Measurements from ENCODE around the gene FAM78A.

FAM78A gene

GRCh38 chr9:131299961-131300347, 23.6 kb upstream of the FAM78A start:
- H3K9me3 ChIP-seq (ENCODE audit: control insufficient read depth, insufficient read depth, low read length): no peaks in the 10 kb centered on the region
- H3K4me1 ChIP-seq (ENCODE audit: control insufficient read depth, insufficient read depth, low read length): 0 out of 2 replicates have a peak, but pooled peaks cover 2% of the 10 kb centered on the region
- no peak overlapping the region for H3K9ac ChIP-seq (ENCODE audit: low read depth, low read length)
- H3K27me3 ChIP-seq (ENCODE audit: control insufficient read depth, insufficient read depth, low read length): no peaks in the 10 kb centered on the region
- H3K27ac ChIP-seq (ENCODE audit: low read depth, low read length): no peak overlapping the region
- no peaks in the 10 kb centered on the region for H3K36me3 ChIP-seq (ENCODE audit: control insufficient read depth, insufficient read depth, low read length)
- no peak overlapping the region for H3K4me3 ChIP-seq (ENCODE audit: low read depth, low read length)

GRCh38 chr9:131299346-131299960, 23.1 kb upstream of the FAM78A start:
- Histone ChIP-seq H3K4me1 (ENCODE audit: control insufficient read depth, insufficient read depth, low read length) (no peaks in the 10 kb centered on the region), H3K9me3 (ENCODE audit: control insufficient read depth, insufficient read depth, low read length) (no peaks in the 10 kb centered on the region), H3K36me3 (ENCODE audit: control insufficient read depth, insufficient read depth, low read length) (no peaks in the 10 kb centered on the region), H3K27me3 (ENCODE audit: control insufficient read depth, insufficient read depth, low read length) (no peaks in the 10 kb centered on the region), H3K4me3 (ENCODE audit: low read depth, low read length) (no peak overlapping the region), H3K27ac (ENCODE audit: low read depth, low read length) (no peak overlapping the region), H3K9ac (ENCODE audit: low read depth, low read length) (no peak overlapping the region)

- Histone ChIP-seq H3K4me1 (ENCODE audit: control insufficient read depth, insufficient read depth, low read length) (no peaks in the 10 kb centered on the region), H3K9ac (ENCODE audit: low read depth, low read length) (no peak overlapping the region), H3K27me3 (ENCODE audit: control insufficient read depth, insufficient read depth, low read length) (no peaks in the 10 kb centered on the region), H3K9me3 (ENCODE audit: control insufficient read depth, insufficient read depth, low read length) (no peaks in the 10 kb centered on the region), H3K4me3 (ENCODE audit: low read depth, low read length) (no peak overlapping the region), H3K36me3 (ENCODE audit: control insufficient read depth, insufficient read depth, low read length) (no peaks in the 10 kb centered on the region), H3K27ac (ENCODE audit: low read depth, low read length) (no peak overlapping the region)
Observed at GRCh38 chr9:131298816-131299215, 22.5 kb upstream of the FAM78A start.

- Histone ChIP-seq H3K27ac (ENCODE audit: low read depth, low read length) (no peak overlapping the region), H3K9ac (ENCODE audit: low read depth, low read length) (no peak overlapping the region), H3K27me3 (ENCODE audit: control insufficient read depth, insufficient read depth, low read length) (no peaks in the 10 kb centered on the region), H3K9me3 (ENCODE audit: control insufficient read depth, insufficient read depth, low read length) (no peaks in the 10 kb centered on the region), H3K4me3 (ENCODE audit: low read depth, low read length) (no peak overlapping the region), H3K36me3 (ENCODE audit: control insufficient read depth, insufficient read depth, low read length) (no peaks in the 10 kb centered on the region), H3K4me1 (ENCODE audit: control insufficient read depth, insufficient read depth, low read length) (no peaks in the 10 kb centered on the region)
Observed at GRCh38 chr9:131298341-131298740, 22.0 kb upstream of the FAM78A start.

GRCh38 chr9:131297903-131298302, 21.6 kb upstream of the FAM78A start:
- Histone ChIP-seq H3K27me3 (ENCODE audit: control insufficient read depth, insufficient read depth, low read length) (no peaks in the 10 kb centered on the region), H3K9me3 (ENCODE audit: control insufficient read depth, insufficient read depth, low read length) (no peaks in the 10 kb centered on the region), H3K36me3 (ENCODE audit: control insufficient read depth, insufficient read depth, low read length) (no peaks in the 10 kb centered on the region), H3K4me1 (ENCODE audit: control insufficient read depth, insufficient read depth, low read length) (no peaks in the 10 kb centered on the region), H3K27ac (ENCODE audit: low read depth, low read length) (no peak overlapping the region), H3K4me3 (ENCODE audit: low read depth, low read length) (no peak overlapping the region), H3K9ac (ENCODE audit: low read depth, low read length) (no peak overlapping the region)

GRCh38 chr9:131296906-131297500, 20.7 kb upstream of the FAM78A start:
- Histone ChIP-seq H3K4me3 (ENCODE audit: low read depth, low read length) (no peak overlapping the region), H3K36me3 (ENCODE audit: control insufficient read depth, insufficient read depth, low read length) (no peaks in the 10 kb centered on the region), H3K9ac (ENCODE audit: low read depth, low read length) (no peak overlapping the region), H3K27ac (ENCODE audit: low read depth, low read length) (no peak overlapping the region), H3K27me3 (ENCODE audit: control insufficient read depth, insufficient read depth, low read length) (no peaks in the 10 kb centered on the region), H3K4me1 (ENCODE audit: control insufficient read depth, insufficient read depth, low read length) (no peaks in the 10 kb centered on the region), H3K9me3 (ENCODE audit: control insufficient read depth, insufficient read depth, low read length) (no peaks in the 10 kb centered on the region)

- Histone ChIP-seq H3K9ac (ENCODE audit: low read depth, low read length) (no peak overlapping the region), H3K9me3 (ENCODE audit: control insufficient read depth, insufficient read depth, low read length) (no peaks in the 10 kb centered on the region), H3K4me1 (ENCODE audit: control insufficient read depth, insufficient read depth, low read length) (no peaks in the 10 kb centered on the region), H3K27me3 (ENCODE audit: control insufficient read depth, insufficient read depth, low read length) (no peaks in the 10 kb centered on the region), H3K27ac (ENCODE audit: low read depth, low read length) (no peak overlapping the region), H3K4me3 (ENCODE audit: low read depth, low read length) (no peak overlapping the region), H3K36me3 (ENCODE audit: control insufficient read depth, insufficient read depth, low read length) (no peaks in the 10 kb centered on the region)
Observed at GRCh38 chr9:131296460-131296859, 20.1 kb upstream of the FAM78A start.

GRCh38 chr9:131292937-131293336, 16.6 kb upstream of the FAM78A start:
- H3K4me1 ChIP-seq (ENCODE audit: control insufficient read depth, insufficient read depth, low read length): peaks cover 5% of the 10 kb centered on the region; the same call in 1 of the 2 replicates
- H3K27me3 ChIP-seq (ENCODE audit: control insufficient read depth, insufficient read depth, low read length): no peaks in the 10 kb centered on the region
- H3K9ac ChIP-seq (ENCODE audit: low read depth, low read length): no peak overlapping the region
- H3K4me3 ChIP-seq (ENCODE audit: low read depth, low read length): no peak overlapping the region
- H3K27ac ChIP-seq (ENCODE audit: low read depth, low read length): no peak overlapping the region
- no peaks in the 10 kb centered on the region for H3K9me3 ChIP-seq (ENCODE audit: control insufficient read depth, insufficient read depth, low read length)
- H3K36me3 ChIP-seq (ENCODE audit: control insufficient read depth, insufficient read depth, low read length): no peaks in the 10 kb centered on the region

GRCh38 chr9:131291795-131292315, 15.5 kb upstream of the FAM78A start:
- Histone ChIP-seq H3K9ac (ENCODE audit: low read depth, low read length) (no peak overlapping the region), H3K4me3 (ENCODE audit: low read depth, low read length) (no peak overlapping the region), H3K4me1 (ENCODE audit: control insufficient read depth, insufficient read depth, low read length) (peaks cover 5% of the 10 kb centered on the region; the same call in 1 of the 2 replicates), H3K36me3 (ENCODE audit: control insufficient read depth, insufficient read depth, low read length) (no peaks in the 10 kb centered on the region), H3K27ac (ENCODE audit: low read depth, low read length) (no peak overlapping the region), H3K9me3 (ENCODE audit: control insufficient read depth, insufficient read depth, low read length) (no peaks in the 10 kb centered on the region), H3K27me3 (ENCODE audit: control insufficient read depth, insufficient read depth, low read length) (no peaks in the 10 kb centered on the region)

- Histone ChIP-seq H3K27me3 (ENCODE audit: control insufficient read depth, insufficient read depth, low read length) (no peaks in the 10 kb centered on the region), H3K27ac (ENCODE audit: low read depth, low read length) (no peak overlapping the region), H3K36me3 (ENCODE audit: control insufficient read depth, insufficient read depth, low read length) (no peaks in the 10 kb centered on the region), H3K9ac (ENCODE audit: low read depth, low read length) (no peak overlapping the region), H3K4me1 (ENCODE audit: control insufficient read depth, insufficient read depth, low read length) (peaks cover 5% of the 10 kb centered on the region; the same call in 1 of the 2 replicates), H3K9me3 (ENCODE audit: control insufficient read depth, insufficient read depth, low read length) (no peaks in the 10 kb centered on the region), H3K4me3 (ENCODE audit: low read depth, low read length) (no peak overlapping the region)
Observed at GRCh38 chr9:131290767-131291370, 14.6 kb upstream of the FAM78A start.

All from HUES48 (cell line).